A549 (cell line): ENCODE results near the gene NRTN.
"Not testable (repeated sequence)": the region's sequence is repeated elsewhere in the genome, so short reads cannot be mapped to it uniquely, and the experiment has no call there.

Experiments
- EP300 ChIP-seq, 2 experiments: fragments of >200 bp; sonication (Bioruptor Twin); formaldehyde crosslinking; IDR thresholded peaks; 2 replicates in 1 of 2; 3 replicates in 1 of 2; pipeline ENCODE4 v1.6.1; 2016 to 2017
- MAX ChIP-seq: IDR thresholded peaks from 2 replicates; pipeline ENCODE4 v1.6.1; 2012
- MYC ChIP-seq: IDR thresholded peaks from 2 replicates; pipeline ENCODE4 v1.6.1; 2012; ENCODE audit warnings: mild to moderate bottlenecking, inconsistent platforms, low read length, improper control_type of control experiment, borderline replicate concordance
- TF ChIP-seq, protein P1 (sequence below): fragments of >200 bp; sonication (Bioruptor Twin); formaldehyde crosslinking; IDR thresholded peaks from 3 replicates; pipeline ENCODE4 v1.5.1; 2016

DNA sequence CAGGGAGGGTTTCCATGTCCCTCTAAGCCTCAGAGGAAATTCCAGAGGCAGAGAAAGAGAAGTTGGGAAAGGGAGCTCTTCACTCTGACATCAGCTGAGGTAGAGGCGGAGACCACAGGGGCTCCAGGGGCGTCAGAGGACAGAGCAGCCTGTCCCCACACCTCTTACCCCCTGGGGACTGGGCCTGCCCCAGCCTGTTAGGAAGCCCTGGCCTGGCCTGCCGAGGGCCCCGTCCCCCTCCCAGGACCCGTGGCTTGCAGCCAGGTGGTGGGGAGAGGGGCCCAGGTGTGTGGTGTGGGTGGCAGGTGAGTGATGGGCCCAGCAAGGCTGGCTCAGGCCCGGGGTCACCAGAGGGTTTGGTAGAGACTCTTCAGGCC is 36.9 kb downstream of the NRTN start:
- TF ChIP-seq MYC; MAX; EP300 (IDR thresholded peaks at IDR 0.05): not testable (repeated sequence)
- TF ChIP-seq, protein P1, sequence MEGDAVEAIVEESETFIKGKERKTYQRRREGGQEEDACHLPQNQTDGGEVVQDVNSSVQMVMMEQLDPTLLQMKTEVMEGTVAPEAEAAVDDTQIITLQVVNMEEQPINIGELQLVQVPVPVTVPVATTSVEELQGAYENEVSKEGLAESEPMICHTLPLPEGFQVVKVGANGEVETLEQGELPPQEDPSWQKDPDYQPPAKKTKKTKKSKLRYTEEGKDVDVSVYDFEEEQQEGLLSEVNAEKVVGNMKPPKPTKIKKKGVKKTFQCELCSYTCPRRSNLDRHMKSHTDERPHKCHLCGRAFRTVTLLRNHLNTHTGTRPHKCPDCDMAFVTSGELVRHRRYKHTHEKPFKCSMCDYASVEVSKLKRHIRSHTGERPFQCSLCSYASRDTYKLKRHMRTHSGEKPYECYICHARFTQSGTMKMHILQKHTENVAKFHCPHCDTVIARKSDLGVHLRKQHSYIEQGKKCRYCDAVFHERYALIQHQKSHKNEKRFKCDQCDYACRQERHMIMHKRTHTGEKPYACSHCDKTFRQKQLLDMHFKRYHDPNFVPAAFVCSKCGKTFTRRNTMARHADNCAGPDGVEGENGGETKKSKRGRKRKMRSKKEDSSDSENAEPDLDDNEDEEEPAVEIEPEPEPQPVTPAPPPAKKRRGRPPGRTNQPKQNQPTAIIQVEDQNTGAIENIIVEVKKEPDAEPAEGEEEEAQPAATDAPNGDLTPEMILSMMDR = not testable (repeated sequence)
